DMS 273 treated with DMSO at 0.1 percent for 48 hours (cell line): ENCODE results near the gene NFATC1.

Experiments
- DNase-seq: peaks from one replicate; lab custom pipeline; 2025; lab: John Stamatoyannopoulos, UW

The NFATC1 gene

GRCh38 chr18:79537758-79538157 is 142.0 kb downstream of the NFATC1 start:
- DNase-seq = no peak

GRCh38 chr18:79538635-79539034 is 142.9 kb downstream of the NFATC1 start:
- no peak for DNase-seq

GRCh38 chr18:79540161-79540903 is 144.6 kb downstream of the NFATC1 start:
- DNase-seq = no peak

- no peak for DNase-seq
Measured at GRCh38 chr18:79540904-79541282, 145.2 kb downstream of the NFATC1 start.

GRCh38 chr18:79542213-79542612 is 146.5 kb downstream of the NFATC1 start:
- DNase-seq = no peak

- no peak for DNase-seq
Measured at GRCh38 chr18:79542876-79543750, 147.4 kb downstream of the NFATC1 start.

GRCh38 chr18:79543861-79544385 is 148.2 kb downstream of the NFATC1 start:
- DNase-seq = no peak

- no peak for DNase-seq
Measured at GRCh38 chr18:79544386-79544963, 148.7 kb downstream of the NFATC1 start.

GRCh38 chr18:79545255-79545654 is 149.5 kb downstream of the NFATC1 start:
- DNase-seq = no peak

- DNase-seq = no peak
Measured at GRCh38 chr18:79545736-79546171, 150.0 kb downstream of the NFATC1 start.

- DNase-seq = no peak
Measured at GRCh38 chr18:79546781-79547272, 151.1 kb downstream of the NFATC1 start.

- no peak for DNase-seq
Measured at GRCh38 chr18:79547413-79548076, 151.8 kb downstream of the NFATC1 start.

GRCh38 chr18:79548077-79548450 is 152.3 kb downstream of the NFATC1 start:
- DNase-seq = no peak

GRCh38 chr18:79548621-79548985 is 152.9 kb downstream of the NFATC1 start:
- DNase-seq = no peak

- DNase-seq = no peak
Measured at GRCh38 chr18:79548986-79549637, 153.4 kb downstream of the NFATC1 start.

- no peak for DNase-seq
Measured at GRCh38 chr18:79549638-79550000, 153.9 kb downstream of the NFATC1 start.

GRCh38 chr18:79552140-79552631 is 156.5 kb downstream of the NFATC1 start:
- no peak for DNase-seq

- no peak for DNase-seq
Measured at GRCh38 chr18:79552696-79553095, 157.0 kb downstream of the NFATC1 start.

GRCh38 chr18:79553154-79553553 is 157.4 kb downstream of the NFATC1 start:
- no peak for DNase-seq

- DNase-seq = no peak
Measured at GRCh38 chr18:79553696-79554095, 158.0 kb downstream of the NFATC1 start.

GRCh38 chr18:79554321-79554720 is 158.6 kb downstream of the NFATC1 start:
- no peak for DNase-seq
